B cell (primary cell): ENCODE measurements around the gene ULBP1.
"Not testable (repeated sequence)": the region's sequence is repeated elsewhere in the genome, so short reads cannot be mapped to it uniquely, and the experiment has no call there.

ENCODE experiments used
- CTCF ChIP-seq: fragments of 200-600 bp; IDR thresholded peaks from one replicate; pipeline ENCODE4 v1.8.0; 2022; ENCODE audit warnings: antibody characterized with exemption, mild to moderate bottlenecking
- EZH2 ChIP-seq: IDR thresholded peaks from 2 replicates; pipeline ENCODE4 v1.6.1; 2012; ENCODE audit warnings: borderline replicate concordance, low read depth, mild to moderate bottlenecking, moderate library complexity, low read length; ENCODE audit not compliant: insufficient read depth, poor library complexity, severe bottlenecking

- not testable (repeated sequence) for TF ChIP-seq CTCF, EZH2
Measured at GRCh38 chr6:149927025-149927424, 36.7 kb upstream of the ULBP1 start.
